Gastrocnemius medialis (tissue), 4 donors: ENCODE measurements around the gene SPRR2A. TPM values are rescaled to one million over a fixed set of nuclear protein-coding genes. Genes with fewer than 3 reads are reported as not detected.

Source experiments
- ATAC-seq, 2 donors: fragments of 150-250 bp; one replicate each; pipeline ENCODE4 v1.9.1; 2016
- DNase-seq, 2 donors: peaks; one replicate each; pipeline ENCODE4 v3.0.0-alpha.2; 2019
- H3K27ac ChIP-seq, 4 donors: fragments of 200-600 bp; sonication (generic); 1 replicate in 1 of 4; 2 replicates in 3 of 4; pipeline ENCODE4 v1.5.1; 2016 to 2018; ENCODE audit warnings: mild to moderate bottlenecking in 2 of 4, moderate library complexity in 1 of 4
- H3K27me3 ChIP-seq, 3 donors: fragments of 200-600 bp; sonication (generic) in 2 of 3; 1 replicate in 1 of 3; 2 replicates in 2 of 3; pipeline versions ENCODE4 v1.5.1 to v1.6.0; 2016 to 2019; ENCODE audit warnings: mild to moderate bottlenecking in 1 of 3, moderate library complexity in 1 of 3
- H3K36me3 ChIP-seq, 2 donors: fragments of 200-600 bp; sonication (generic) in 1 of 2; one replicate each; pipeline ENCODE4 v1.5.1; 2017 to 2018
- H3K4me1 ChIP-seq, 2 donors: fragments of 200-600 bp; sonication (generic) in 1 of 2; one replicate each; pipeline ENCODE4 v1.5.1; 2016 to 2017; ENCODE audit warnings: mild to moderate bottlenecking in 2 of 2
- H3K4me3 ChIP-seq, 4 donors: fragments of 200-600 bp; sonication (generic) in 3 of 4; 1 replicate in 1 of 4; 2 replicates in 3 of 4; pipeline ENCODE4 v1.5.1; 2016 to 2019; ENCODE audit warnings: mild to moderate bottlenecking in 2 of 4
- H3K9me3 ChIP-seq, 3 donors: fragments of 200-600 bp; sonication (generic) in 2 of 3; 1 replicate in 1 of 3; 2 replicates in 2 of 3; pipeline ENCODE4 v1.5.1; 2016 to 2019
- CTCF ChIP-seq, 5 experiments: fragments of 450-650 bp in 3 of 5; fragments of 200-600 bp in 2 of 5; sonication (generic) in 2 of 5; IDR thresholded peaks in 4 of 5; conservative IDR thresholded peaks in 1 of 5; 1 replicate in 4 of 5; 2 replicates in 1 of 5; pipeline ENCODE4 v1.5.1; 2016 to 2019; ENCODE audit warnings: antibody characterized with exemption in 5 of 5, mild to moderate bottlenecking in 3 of 5, moderate library complexity in 3 of 5
- POLR2A ChIP-seq, 2 donors: fragments of 450-650 bp; IDR thresholded peaks; one replicate each; pipeline ENCODE4 v1.6.1; 2017; ENCODE audit warnings: antibody characterized with exemption in 2 of 2, mild to moderate bottlenecking in 2 of 2, moderate library complexity in 2 of 2
- in situ Hi-C, 4 donors: fragments of 200-750 bp; cut with MboI; loops; one replicate each; pipeline versions ENCODE4 v1.15.0 to v1.8.0; 2017; ENCODE audit warnings: low sequenced_read_pairs in 4 of 4
- intact Hi-C: fragments of 100-400 bp; cut with DNase I; formaldehyde crosslinking; loops from one replicate; pipeline ENCODE4 v1.15.1; 2023; ENCODE audit warnings: low total_unique reads
- total RNA-seq, 4 donors: library from RNA; depleted of rRNA; stranded (reverse); fragments of >200 nt; gene quantifications; one replicate each; pipeline versions ENCODE4 v1.1.0 to v1.2.3, GENCODE V29; 2016

The SPRR2A gene
- total RNA-seq, 4 donors from 2014 or later = not detected

GRCh38 chr1:153040950-153041631 lies 16.2 kb downstream of the SPRR2A start, which contains the start of gene SPRR2D:
SPRR2D (minus strand) TSS chr1:153041120; CDS start chr1:153040346, 774 bp downstream.
- DNase-seq (no peak), ATAC-seq (no peak)
- H3K27ac ChIP-seq = no peak within 1 kb of the TSS
- no peaks in the 10 kb centered on the region for H3K4me1 ChIP-seq
- H3K9me3 ChIP-seq = no peaks in the 10 kb centered on the region
- no peaks in the 10 kb centered on the region for H3K36me3 ChIP-seq
- intact Hi-C loops (no loop called here), in situ Hi-C loops (no loop called here)
- H3K27me3 ChIP-seq = no peaks in the 10 kb centered on the region
- no peak within 1 kb of the TSS for H3K4me3 ChIP-seq
- TF ChIP-seq POLR2A (IDR thresholded peaks at IDR 0.05) (no peak), CTCF (IDR thresholded peaks at IDR 0.05 in 4 of 5, conservative IDR thresholded peaks at IDR 0.05 in 1 of 5) (no peak)

DNA sequence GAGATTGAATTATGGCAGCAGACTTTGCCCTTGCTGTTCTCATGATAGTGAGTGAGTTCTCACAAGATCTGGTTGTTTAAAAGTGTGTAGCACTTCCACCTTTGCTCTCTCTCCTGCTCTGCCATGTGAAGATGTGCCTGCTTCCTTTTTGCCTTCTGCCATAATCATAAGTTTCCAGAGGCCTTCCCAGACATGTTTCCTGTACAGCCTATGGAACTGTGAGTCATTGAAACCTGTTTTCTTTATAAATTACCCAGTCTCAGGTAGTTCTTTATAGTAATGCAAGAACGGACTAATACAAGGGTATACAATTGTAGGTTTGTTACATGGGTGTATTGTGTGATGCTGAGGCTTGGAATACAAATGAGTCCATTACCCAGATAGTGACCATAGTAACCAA lies 22.1 kb downstream of the SPRR2A start:
- ATAC-seq (no peak), DNase-seq (no peak)
- TF ChIP-seq CTCF (IDR thresholded peaks at IDR 0.05 in 4 of 5, conservative IDR thresholded peaks at IDR 0.05 in 1 of 5) (no peak), POLR2A (IDR thresholded peaks at IDR 0.05) (no peak)
- Histone ChIP-seq H3K27ac (no peak overlapping the region), H3K4me1 (no peaks in the 10 kb centered on the region), H3K36me3 (no peaks in the 10 kb centered on the region), H3K9me3 (no peaks in the 10 kb centered on the region), H3K4me3 (no peak overlapping the region), H3K27me3 (no peaks in the 10 kb centered on the region)
- in situ Hi-C loops = no loop called here
- intact Hi-C loops = no loop called here

DNA sequence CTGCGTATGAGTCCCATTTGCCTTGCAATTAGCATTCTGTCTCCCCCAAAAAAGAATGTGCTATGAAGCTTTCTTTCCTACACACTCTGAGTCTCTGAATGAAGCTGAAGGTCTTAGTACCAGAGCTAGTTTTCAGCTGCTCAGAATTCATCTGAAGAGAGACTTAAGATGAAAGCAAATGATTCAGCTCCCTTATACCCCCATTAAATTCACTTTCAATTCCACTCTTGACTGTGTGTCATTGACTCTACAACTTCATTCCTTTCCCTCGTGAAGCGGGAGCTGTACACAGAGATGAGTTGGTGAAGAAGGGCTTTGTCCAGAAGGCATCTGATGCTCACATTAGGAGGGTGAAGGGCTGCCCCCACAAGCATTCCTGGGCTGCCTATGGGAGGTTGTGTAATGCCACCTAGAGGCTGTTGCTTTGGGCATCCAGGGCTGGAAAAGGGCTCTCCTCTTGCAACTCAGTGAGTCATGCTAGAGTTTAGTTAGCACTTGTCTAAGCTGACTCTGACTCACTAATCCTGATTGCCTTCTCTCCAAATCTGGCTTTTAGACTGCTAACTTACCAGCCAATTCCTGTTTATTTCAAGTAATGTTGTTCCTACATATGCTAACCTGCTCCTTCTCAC lies 24.5 kb downstream of the SPRR2A start:
- Histone ChIP-seq H3K27me3 (no peaks in the 10 kb centered on the region), H3K27ac (no peak overlapping the region), H3K9me3 (no peaks in the 10 kb centered on the region), H3K4me3 (no peak overlapping the region), H3K36me3 (no peaks in the 10 kb centered on the region), H3K4me1 (no peaks in the 10 kb centered on the region)
- in situ Hi-C loops = no loop called here
- TF ChIP-seq CTCF (IDR thresholded peaks at IDR 0.05 in 4 of 5, conservative IDR thresholded peaks at IDR 0.05 in 1 of 5) (no peak), POLR2A (IDR thresholded peaks at IDR 0.05) (no peak)
- DNase-seq (no peak), ATAC-seq (no peak)
- intact Hi-C loops = no loop called here

DNA sequence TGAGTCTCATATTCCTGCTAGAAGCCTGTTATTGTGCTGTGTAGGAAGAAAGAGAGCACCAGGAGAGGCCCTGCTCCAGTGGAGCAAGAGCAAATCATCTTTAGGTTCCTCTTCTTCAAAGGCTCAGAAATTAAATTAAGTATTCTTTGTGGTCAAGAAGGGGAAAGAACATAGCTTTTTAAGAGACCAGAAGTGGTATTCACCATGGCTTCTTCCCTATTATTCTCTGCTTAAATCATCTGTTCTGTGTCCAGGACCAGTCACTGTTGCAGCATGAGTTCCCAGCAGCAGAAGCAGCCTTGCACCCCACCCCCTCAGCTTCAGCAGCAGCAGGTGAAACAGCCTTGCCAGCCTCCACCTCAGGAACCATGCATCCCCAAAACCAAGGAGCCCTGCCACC lies 25.2 kb downstream of the SPRR2A start:
- ATAC-seq = no peak
- Histone ChIP-seq H3K4me3 (no peak overlapping the region), H3K27me3 (no peaks in the 10 kb centered on the region), H3K27ac (no peak overlapping the region), H3K4me1 (no peaks in the 10 kb centered on the region), H3K9me3 (no peaks in the 10 kb centered on the region), H3K36me3 (no peaks in the 10 kb centered on the region)
- no peak for DNase-seq
- in situ Hi-C loops (no loop called here), intact Hi-C loops (no loop called here)
- no peak for TF ChIP-seq POLR2A (IDR thresholded peaks at IDR 0.05)
- no peak for TF ChIP-seq CTCF (IDR thresholded peaks at IDR 0.05 in 4 of 5, conservative IDR thresholded peaks at IDR 0.05 in 1 of 5)
